Right atrium auricular region (tissue), 2 donors: Measurements from ENCODE around the gene NFATC2IP. TPM values are rescaled to one million over a fixed set of nuclear protein-coding genes. Genes with fewer than 3 reads are reported as not detected.

Source experiments
- DNase-seq: peaks from one replicate; pipeline ENCODE4 v3.0.0-alpha.2; 2019; ENCODE audit warnings: low spot score
- H3K27ac ChIP-seq, 2 donors: fragments of 200-600 bp; sonication (generic); 1 replicate in 1 of 2; 2 replicates in 1 of 2; pipeline ENCODE4 v1.5.1; 2016 to 2019
- H3K27me3 ChIP-seq, 2 donors: fragments of 200-600 bp; sonication (generic); one replicate each; pipeline versions ENCODE4 v1.5.1 to v1.6.0; 2017 to 2019
- H3K36me3 ChIP-seq: fragments of 200-600 bp; sonication (generic); one replicate; pipeline ENCODE4 v1.5.1; 2016
- H3K4me1 ChIP-seq, 2 donors: fragments of 200-600 bp; sonication (generic); one replicate each; pipeline versions ENCODE4 v1.5.1 to v1.6.0; 2017 to 2019
- H3K4me3 ChIP-seq, 2 donors: fragments of 200-600 bp; sonication (generic); 1 replicate in 1 of 2; 2 replicates in 1 of 2; pipeline ENCODE4 v1.5.1; 2017 to 2019; ENCODE audit warnings: mild to moderate bottlenecking in 1 of 2, moderate library complexity in 1 of 2
- H3K9me3 ChIP-seq, 2 donors: fragments of 200-600 bp; sonication (generic); one replicate each; pipeline ENCODE4 v1.5.1; 2019
- CTCF ChIP-seq, 2 donors: fragments of 200-600 bp; sonication (generic); IDR thresholded peaks; one replicate each; pipeline ENCODE4 v1.5.1; 2019; ENCODE audit warnings: antibody characterized with exemption in 2 of 2
- total RNA-seq, 2 donors: library from RNA; depleted of rRNA; stranded (reverse); fragments of >200 nt; gene quantifications; one replicate each; pipeline ENCODE4 v1.1.0, GENCODE V29; 2016

The NFATC2IP gene
- total RNA-seq, 2 donors from 2014 or later = 10.6 to 13.0 TPM

GRCh38 chr16:29014561-29015069, 63.9 kb downstream of the NFATC2IP start:
- Histone ChIP-seq H3K36me3 (no peaks in the 10 kb centered on the region), H3K4me3 (no peak overlapping the region), H3K4me1 (no peaks in the 10 kb centered on the region), H3K9me3 (no peaks in the 10 kb centered on the region), H3K27me3 (no peaks in the 10 kb centered on the region), H3K27ac (no peak overlapping the region)
- TF ChIP-seq CTCF (IDR thresholded peaks at IDR 0.05) = no peak
- DNase-seq = no peak

Other genes with a start within 250 kb of the NFATC2IP start
- gene EIF3C, start 239.5 kb upstream of the NFATC2IP start, total RNA-seq = 100 to 1,000 TPM; 161 to 202 TPM
- under 1 TPM in 1 of 2 donors, not detected in 1; 0.70 TPM for gene NPIPB9, start 199.2 kb upstream of the NFATC2IP start, total RNA-seq
- 10 to 100 TPM; 26.0 to 55.1 TPM for gene ATXN2L, start 127.9 kb upstream of the NFATC2IP start, total RNA-seq
- gene TUFM, start 104.6 kb upstream of the NFATC2IP start, total RNA-seq = 100 to 1,000 TPM; 122 to 165 TPM
- gene SH2B1, start 87.1 kb upstream of the NFATC2IP start, total RNA-seq = 10 to 100 TPM; 31.9 to 36.7 TPM
- under 1 TPM in 1 of 2 donors, not detected in 1; 0.26 TPM for gene ATP2A1, start 72.4 kb upstream of the NFATC2IP start, total RNA-seq
- gene RABEP2, start 25.7 kb upstream of the NFATC2IP start, total RNA-seq = 10 to 100 TPM; 18.2 to 22.5 TPM
- under 1 TPM in 1 of 2 donors, not detected in 1; 0.24 TPM for gene CD19, start 19.0 kb upstream of the NFATC2IP start, total RNA-seq
- 10 to 100 TPM; 11.9 to 12.8 TPM for gene SPNS1, start 23.8 kb downstream of the NFATC2IP start, total RNA-seq
- gene LAT, start 34.1 kb downstream of the NFATC2IP start, total RNA-seq = 1 to 10 TPM in 1 of 2 donors, under 1 TPM in 1; 0.98 to 1.3 TPM